NCI-H2081 (cell line): Measurements from ENCODE around the gene RBFOX2.
A peak's percentile ranks its signal among the peaks of the same experiment; 100 is the strongest.

Experiments used
- DNase-seq, 2 experiments: peaks; one replicate each; lab custom pipeline; 2025; lab: John Stamatoyannopoulos, UW

The RBFOX2 gene

DNA sequence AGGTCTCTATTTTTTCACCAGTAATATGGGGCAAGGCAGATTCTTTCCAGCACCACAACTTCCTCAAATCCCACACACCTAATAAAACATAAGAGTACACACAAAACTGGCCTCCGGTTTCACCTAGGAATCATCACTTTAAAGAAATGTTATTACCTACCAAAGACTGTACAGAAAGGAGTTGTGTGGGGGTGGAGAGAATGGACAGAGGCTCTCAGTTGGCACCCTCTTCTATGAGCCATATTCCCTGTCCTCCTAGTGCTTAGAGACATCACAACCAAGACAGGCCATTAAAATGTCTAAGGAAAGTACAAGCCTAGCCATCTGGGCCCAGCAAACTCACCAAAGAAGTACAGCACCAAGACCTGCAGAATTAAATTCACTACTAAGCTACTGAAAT lies 56.1 kb downstream of the RBFOX2 start:
- DNase-seq: no peak

DNA sequence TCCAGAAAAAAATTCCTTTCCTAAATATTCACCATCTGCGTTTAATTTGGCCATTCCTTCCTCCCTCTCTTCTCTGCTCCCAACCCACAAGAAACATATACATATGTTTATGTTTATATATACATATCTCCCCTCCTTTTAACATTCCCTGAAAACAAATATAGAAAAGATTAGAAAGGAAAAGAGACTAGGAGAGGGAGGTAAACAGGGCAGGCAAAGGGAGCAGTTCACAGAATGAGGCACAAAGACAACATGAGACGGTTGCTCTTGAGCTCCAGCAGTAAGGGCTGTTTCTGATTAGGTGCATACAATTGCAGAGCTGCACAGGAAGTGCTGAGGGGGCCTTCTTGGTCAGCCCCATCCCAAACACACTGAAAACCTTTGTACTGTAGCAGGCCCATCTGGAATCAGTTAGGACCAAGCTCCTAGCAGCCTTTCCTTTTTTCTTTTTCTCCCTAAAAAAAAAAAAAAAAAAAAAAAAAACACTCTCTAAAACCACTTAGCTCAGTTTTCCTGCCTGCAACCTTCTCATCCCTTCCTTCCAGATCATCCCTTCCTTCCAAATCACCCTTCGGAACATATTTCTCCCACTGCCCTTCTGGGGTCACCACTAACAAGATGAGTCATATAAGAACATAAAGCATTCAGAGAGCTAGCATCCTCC lies 57.0 kb downstream of the RBFOX2 start:
- DNase-seq: peak in 1 of 2 experiments; percentile 23

DNA sequence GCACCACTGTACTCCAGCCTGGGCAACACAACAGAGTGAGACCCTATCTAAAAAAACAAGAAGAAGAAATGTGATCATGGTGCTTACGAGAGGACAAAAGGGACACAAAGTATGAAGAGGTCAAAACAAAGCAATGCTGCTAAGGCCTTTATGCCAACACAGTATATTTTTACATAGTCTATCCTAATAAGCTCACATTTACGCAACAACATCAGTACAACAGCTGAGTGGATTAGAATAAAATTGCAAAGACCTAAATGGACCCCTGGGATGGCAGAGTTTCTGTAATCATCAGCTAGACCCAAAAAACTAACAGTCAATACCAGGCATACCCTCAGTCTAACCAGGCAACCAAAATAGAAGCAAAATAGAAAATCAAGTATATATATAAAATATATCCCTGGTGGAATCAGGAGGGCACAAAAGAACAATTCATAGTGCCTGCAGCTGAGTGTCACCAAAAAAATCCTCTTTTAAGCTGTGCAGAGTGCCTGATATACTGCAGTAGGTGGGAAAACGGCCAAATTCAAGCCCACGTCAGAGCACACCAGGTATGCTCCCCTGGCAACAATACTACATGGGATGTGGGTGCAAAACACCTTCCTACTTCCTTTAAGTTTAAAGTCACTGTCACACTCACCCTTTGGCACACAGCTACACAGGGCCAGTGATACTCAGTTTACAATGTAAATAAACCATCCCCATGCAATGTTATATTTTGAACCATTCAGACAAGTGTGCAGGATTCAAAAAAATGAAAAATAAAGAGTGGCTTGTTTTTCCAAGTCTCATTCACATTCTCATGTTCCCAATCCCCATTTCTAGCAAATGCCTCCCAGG lies 57.8 kb downstream of the RBFOX2 start:
- no peak for DNase-seq

DNA sequence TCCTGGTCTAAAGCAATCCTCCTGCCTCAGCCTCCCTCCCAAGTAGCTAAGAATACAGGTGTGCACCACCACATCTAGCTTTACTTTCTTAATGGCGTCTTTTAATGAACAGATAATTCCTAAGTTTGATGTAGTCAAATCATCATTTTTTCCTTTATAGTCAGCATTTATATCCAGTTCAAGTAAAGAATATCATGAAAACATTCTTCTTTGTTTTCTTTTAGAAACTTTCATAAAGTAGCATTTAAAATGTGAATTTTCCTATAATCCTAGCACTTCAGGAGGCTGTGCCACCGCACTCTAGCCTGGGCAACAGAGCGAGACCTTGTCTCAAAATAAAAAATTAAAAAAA lies 61.6 kb downstream of the RBFOX2 start:
- DNase-seq: no peak

DNA sequence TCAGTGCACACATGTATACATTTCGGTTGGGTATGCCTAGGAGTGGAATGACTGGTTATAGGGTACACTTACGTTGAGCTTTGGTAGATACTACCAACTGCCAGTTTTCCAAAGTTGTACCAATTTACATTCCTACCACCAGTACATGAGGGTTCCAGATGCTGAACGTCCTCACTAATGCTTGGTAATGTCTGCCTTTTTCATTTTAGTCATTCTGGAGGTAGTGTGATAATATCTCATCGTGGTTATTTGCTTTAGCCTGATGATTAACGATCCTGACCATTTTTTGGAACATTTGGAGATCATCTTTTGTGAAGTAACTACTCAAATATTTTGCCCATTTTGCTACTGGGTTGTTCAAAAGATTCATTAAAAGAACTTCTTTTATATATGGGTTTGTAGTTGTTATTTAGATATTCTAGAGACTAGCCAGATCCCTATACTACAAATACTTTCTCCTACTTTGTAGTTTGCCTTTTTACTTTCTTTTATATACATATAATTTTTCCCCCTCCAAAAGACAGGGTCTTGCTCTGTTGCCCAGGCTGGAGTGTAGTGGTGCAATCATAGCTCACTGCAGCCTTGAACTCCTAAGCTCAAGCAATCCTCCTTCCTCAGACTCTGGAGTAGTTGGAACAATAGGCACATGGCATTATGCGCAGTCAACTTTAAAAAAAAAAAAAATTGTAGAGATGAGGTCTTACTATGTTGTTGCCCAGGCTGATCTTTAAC lies 62.1 kb downstream of the RBFOX2 start:
- no peak for DNase-seq

DNA sequence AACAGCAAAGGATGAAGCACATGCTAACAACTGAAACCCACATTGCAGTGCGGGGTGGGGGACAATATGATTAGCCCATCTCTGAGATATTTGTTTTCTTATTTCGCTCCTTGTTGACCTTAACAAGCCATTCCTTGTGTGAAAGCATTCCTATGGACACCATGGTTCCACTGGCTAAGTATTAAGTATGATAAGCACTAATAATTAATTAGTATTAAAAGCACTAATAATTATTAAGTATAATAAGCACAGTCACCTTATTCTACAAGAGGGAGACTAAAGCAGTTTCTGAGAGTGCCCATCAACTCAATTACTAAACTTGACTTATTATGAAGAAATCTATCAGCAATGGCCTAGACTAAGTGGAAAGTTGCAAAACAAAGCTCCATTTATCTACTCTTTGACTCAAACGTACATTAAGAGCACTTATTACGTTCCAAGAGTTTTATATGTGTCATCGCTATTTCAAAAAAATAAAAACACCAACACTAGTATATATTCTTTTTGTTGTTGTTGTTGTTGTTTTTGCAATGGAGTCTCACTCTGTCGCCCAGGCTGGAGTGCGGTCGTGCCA lies 65.3 kb downstream of the RBFOX2 start:
- DNase-seq: no peak

DNA sequence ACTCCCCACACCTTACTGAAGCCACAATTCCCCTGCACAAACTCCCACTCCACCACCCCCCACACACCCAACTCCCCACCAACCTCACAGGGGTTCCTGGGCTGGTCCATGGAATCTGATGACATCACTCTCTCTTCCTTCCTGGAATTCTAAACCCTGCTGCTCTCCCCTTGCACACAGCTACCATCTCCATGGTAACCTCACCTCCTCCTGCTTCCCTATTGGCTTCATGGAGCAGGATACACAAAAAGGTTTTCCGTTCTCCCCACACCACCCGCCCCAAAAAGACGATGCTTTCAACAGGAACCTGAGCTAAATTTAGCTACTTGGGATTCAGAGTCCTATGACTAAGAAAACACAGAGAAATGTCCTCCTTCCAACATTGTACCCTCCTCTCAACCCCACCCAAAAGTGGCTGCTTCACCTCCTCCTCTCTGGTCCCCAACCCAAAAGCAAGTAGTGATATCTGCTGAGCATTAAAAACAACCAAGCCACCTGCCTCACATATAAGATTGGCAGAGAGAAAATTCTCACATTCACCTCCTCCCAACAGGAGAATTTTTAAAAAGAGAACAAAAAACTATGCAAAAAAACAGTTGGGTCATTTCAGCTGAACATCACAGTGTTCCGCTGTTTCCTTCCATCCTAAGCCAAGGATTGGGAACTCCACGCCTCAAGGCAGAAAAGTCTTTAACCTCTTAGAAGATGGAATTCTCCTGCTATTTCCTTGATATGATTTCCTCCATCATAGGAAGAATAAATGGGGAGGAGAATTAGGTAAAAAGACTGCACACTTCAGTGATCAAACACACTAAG lies 66.9 kb downstream of the RBFOX2 start:
- DNase-seq: peak; percentile 44 to 71

DNA sequence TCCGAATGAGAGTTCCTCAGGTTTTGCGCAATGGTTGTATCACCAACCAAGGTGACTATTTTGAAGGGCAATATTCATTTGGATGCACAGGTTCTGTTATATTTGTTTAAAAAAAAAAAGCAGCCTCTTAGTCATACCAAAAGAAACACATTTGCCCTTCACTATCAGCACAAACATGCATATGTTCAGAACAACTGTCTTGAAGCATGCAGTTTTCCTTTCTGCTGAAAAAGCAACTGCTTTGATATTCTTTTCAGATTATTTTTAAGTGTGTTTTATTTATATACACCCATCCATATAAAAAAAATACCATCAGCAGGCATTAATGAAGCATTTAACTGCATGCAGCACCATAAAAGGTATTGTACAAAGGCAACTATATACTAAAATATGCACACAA lies 67.8 kb downstream of the RBFOX2 start:
- no peak for DNase-seq

DNA sequence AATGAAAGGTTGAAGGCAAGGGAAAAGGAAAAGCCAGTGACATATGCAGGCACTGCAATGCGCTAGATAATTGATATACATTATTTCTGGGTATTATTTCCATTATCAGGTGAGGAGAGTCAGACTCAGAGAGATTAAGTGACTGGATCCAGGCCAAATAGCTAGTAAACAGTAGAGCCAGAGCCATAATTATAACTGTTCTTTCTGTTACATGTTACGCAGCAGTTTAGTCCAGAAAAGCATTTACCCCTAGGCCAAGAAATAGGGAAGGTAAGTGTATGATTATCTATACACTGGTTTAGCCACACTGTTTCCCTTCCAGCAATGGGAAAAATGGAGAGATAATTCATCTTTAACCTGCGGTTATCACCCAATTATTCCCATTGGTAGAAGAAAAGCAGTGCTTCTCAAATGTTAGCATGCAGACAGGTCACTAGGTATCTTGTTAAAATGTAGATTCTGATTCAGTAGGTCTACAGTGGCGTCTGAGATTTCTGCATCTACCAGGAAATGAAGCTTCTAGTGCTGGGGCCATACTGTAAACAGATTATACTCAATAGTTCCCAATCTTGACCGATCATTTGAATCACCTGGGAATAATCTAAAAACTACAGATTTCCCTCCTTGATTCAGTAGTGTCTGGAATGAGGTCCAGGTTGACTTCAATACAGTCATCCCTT lies 69.4 kb downstream of the RBFOX2 start:
- DNase-seq: peak; percentile 39 to 83

DNA sequence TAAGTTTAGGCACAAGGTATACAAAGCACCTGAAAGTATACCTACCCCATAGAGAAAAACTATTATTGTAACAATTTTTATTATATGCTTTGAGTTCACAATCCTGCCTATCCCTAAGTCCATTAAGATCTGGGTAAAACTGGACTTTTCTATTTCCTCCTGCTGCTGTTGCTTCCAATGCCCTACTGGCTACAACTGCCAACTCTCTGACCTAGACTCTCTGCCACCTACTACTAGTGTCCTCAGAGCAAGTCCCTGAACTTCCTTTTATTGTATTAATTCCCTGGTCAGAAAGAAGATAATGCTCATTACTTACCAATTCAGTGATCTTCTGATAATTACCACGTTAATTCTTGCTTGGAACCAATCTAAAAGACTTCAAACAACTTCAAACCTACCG lies 70.3 kb downstream of the RBFOX2 start:
- DNase-seq: no peak

DNA sequence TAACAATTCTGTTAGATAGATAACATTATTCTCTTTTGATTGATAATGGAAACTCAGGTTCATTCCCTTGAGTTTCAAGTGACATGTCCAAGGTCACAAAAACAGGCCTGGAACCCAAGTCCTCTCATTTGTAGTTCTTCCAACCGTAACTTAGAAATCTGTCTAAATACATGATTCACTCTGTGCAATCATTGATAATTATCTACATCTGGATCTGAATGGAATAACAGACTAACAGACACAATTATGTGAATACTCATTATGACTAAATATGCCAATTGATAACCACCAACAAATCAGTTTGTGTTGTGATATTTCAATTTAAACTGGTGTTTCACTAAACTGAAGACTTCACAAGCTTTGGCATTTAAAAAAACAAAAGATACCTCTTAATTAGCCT lies 71.0 kb downstream of the RBFOX2 start:
- no peak for DNase-seq

DNA sequence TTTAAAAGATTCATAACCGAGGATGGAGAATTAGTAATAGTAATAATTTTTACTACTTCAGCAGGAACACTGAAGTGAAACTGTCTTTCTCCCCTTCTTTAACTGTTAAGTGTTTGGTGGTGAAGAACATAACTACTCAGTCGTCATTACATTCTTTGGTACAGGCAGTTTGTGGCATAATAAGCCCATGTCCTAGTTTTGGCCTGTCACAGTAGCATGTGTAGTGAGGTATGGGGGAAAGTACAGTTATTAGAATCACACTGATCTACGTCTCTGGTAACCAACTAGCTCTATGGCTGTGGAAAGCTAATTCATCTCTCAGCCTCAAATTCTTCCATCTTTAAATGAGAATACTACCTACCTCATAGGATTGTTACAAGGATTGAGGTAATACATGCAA lies 71.8 kb downstream of the RBFOX2 start:
- no peak for DNase-seq

DNA sequence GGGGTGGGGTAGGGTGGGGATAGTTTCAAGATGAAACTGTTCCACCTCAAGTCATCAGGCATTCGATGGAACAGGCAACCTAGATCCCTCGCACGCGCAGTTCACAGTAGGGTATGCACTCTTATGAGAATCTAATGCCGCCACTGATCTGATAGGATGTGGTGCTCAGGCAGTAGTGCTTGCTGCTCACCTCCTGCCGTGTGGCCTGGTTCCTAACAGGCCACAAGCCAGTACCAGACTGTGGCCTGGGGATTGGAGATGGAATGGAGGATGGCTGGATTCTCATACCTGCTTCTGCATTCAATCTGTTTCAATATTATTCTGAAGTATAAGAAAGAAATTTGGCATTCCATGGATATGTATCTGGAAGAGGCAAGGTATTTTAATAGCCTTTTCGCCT lies 73.1 kb downstream of the RBFOX2 start:
- DNase-seq: no peak

DNA sequence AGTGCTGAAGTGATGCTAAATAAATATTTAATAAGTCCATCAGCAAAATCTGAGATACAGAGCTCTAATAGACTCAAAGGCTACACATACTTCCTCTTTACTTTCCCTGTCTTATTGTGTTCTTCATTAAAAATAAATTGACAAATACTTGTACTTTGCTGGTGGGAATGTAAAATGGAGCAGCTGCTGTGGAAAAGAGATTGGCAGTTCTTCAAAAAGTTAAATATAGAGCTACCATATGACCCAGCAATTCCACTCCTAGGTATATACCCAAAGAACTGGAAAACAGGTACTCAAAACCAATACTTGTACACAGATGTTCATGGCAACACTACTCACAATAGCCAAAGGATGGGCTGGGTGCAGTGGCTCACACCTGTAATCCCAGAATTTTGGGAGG lies 76.0 kb downstream of the RBFOX2 start:
- DNase-seq: no peak

DNA sequence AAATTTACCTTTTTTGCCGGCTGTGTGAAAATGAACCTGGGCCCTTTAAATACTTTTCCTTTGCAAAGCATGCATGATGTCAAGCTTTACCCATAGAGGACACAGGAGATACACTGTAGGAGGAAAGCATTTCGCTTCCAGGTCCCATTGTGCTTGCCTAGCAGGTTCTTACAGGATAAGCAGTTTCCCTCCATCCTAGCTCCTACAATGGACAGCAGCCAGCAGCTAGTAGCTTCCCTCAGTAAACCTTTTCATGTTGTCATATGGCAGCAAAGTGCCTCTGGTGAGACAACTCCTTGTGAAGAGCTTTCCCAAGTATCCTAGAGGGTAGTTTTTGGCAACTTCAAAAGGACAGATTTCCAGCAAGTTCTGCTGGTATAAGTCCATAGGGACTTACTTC lies 78.4 kb downstream of the RBFOX2 start:
- DNase-seq: no peak

DNA sequence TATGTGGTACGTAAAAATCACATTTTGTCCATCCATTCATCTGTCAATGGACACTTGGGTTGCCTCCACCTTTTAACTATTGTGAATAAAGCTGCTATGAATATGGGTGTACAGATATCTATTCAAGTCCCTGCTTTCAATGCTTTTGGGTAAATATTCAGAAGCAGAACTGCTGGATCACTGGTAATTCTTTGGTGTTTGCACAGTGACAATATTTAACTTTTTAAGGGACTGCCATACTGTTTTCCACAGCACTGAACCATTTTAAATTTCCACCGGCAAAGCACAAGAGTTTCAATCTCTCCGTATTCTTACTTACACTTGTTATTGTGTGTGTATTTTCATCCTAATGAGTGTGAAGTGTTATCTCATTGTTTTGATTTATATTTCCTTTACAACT lies 79.4 kb downstream of the RBFOX2 start:
- no peak for DNase-seq

DNA sequence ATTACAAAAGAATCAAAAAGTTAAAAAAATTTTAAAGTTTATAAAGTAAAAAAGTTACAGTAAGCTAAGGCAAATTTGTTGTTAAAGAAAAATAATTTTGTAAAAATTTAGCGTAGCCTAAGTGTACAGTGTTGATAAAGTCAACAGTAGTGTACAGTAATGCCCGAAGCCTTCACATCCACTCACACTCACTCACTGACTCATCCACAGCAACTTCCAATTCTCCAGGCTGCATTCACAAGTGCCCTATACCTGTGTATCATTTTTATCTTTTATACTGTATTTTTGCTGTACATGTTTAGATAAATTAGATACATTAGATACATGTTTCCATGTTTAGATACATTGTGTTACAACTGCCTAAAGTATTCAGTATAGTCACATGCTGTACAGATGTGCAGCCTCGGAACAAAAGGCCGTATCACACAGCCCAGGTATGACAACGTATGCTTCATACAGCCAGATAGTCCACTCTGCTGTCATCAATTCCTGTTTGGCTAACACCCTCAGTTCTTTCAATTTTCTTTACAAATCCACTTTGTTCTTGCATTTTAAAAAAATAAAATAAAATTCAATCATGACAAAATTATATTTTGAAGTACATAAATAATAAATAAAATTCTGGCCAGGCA lies 80.7 kb downstream of the RBFOX2 start:
- DNase-seq: no peak

DNA sequence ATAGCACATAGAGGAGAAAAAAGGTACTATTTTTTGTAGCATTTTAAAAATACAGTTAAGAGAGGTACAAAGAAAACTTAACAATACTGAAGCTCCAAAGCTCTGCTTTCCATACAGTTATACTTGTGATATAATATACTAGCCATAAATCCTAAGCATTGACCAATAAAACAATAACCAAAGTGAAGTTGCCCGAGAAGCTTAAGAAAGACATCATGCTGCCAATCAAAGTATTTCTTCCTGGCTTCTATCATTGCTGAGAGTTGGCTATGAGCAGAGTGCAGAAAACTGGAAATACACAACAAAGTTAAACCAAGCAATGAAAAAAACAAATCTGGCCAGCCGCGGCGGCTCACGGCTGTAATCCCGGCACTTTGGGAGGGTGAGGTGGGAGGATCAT lies 84.2 kb downstream of the RBFOX2 start:
- no peak for DNase-seq

DNA sequence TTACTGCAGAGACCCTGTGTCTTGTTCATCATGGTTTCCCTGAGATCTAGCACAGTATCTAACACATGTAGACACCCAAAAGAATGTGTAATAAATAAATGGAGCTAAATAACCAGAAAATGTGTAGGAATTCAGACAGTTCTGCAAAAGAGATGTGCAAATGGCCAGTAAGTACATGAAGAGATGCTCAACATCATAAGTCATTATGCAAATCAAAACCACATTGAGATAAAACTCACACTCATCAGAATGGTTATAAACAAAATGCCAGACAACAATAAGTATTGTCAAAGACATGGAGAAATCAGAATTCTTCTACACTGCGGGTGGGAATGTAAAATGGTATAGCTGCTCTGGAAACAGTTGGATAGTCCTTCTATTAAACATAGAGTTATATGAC lies 88.5 kb downstream of the RBFOX2 start:
- no peak for DNase-seq

DNA sequence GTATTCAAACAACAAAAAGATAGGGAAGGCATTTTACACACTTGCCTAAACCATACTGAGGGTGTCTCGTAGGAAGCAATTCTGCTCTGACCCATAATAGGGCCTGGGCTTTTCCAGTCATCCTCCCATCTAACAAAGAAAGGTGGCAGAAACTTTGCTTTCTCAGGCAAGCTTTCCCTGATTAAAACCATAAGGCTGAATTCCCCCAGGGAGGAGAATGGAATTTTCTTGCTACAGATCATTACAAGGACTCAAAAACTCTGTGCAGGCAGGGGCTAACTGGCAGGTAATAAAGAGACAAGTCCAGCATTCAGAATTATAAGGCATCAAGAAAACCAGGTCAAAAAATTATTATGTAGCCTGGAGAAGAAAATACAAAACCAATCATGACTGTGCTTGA lies 90.4 kb downstream of the RBFOX2 start:
- DNase-seq: no peak

DNA sequence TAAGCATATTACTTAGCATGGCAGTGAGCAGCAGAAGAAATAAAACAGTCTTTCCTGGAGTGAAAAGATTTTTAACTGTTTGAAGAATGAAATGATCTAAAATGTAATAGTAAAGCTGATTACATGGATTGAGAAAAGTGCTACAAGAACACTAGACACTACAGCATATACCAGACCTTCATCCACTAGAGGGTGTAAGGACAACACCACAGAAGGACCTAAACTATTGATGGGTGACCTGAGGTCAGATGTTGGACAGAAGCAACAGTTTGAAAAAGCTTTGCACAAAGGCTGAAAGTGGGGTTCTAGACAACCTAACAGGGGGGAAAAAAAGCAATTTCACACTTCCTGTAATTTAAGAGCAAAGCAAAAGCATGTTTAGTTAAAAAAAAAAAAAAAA lies 97.7 kb downstream of the RBFOX2 start:
- DNase-seq: peak; percentile 31 to 32
